A673 (cell line): ENCODE data around the gene ZBTB21.

Experiments used
- CTCF ChIP-seq: fragments of 300-800, 200-600 bp; sonication (generic); conservative IDR thresholded peaks from 2 replicates; pipeline ENCODE4 v1.5.1; 2017; ENCODE audit warnings: low read depth, mild to moderate bottlenecking, antibody characterized with exemption, low read length, moderate library complexity, mixed read lengths
- EZH2 ChIP-seq: fragments of 200-600 bp; sonication (generic); IDR thresholded peaks from 2 replicates; pipeline ENCODE4 v1.6.1; 2017; ENCODE audit warnings: borderline replicate concordance, low read depth, mild to moderate bottlenecking, mixed read lengths, antibody characterized with exemption, low read length; ENCODE audit not compliant: poor library complexity, severe bottlenecking

GRCh38 chr21:42055425-42055824, 45.3 kb upstream of the ZBTB21 start:
- TF ChIP-seq CTCF (no peak), EZH2 (no peak)
